ENCODE measurements around the gene NCAN.

NCAN gene

DNA sequence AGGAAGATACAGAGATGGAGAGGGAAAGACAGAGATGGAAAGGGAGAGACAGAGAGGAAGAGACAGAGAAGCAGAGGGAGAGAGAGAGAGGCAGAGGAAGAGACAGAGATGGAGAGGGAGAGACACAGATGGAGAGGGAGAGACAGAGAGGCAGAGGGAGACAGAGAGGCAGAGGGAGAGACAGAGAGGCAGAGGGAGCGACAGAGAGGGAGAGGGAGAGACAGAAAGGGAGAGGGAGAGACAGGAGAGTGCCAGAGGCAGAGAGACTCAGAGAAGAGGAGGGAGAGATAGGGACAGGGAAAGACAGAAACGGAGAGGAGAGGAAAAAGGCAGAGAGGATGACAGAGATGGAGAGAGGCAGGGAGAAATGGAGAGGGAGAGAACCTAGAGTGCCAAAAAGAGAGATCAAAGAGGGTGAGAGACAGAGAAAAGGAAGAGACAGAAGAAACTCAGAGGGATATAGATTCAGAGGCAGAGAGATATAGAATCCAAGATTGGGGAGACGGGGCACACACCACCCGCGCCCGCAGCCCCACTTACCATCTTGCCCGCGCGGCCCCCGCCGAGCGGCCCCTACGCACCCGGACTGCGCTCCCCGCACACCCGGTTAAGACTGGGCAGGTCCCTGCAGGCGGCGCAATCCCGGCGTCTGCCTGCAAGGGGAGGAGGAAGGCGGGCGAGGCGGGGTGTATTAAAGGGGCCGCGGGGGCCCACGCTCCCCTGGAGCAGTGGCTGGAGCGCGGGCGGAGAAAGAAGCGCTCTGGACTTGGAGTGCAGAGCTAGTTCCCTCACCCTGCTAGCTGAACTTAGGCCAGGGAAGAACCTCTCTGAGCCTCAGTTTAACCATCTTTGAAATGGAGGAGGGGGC, 50.7 kb downstream of the NCAN start:
- DNase-seq = no peak

DNA sequence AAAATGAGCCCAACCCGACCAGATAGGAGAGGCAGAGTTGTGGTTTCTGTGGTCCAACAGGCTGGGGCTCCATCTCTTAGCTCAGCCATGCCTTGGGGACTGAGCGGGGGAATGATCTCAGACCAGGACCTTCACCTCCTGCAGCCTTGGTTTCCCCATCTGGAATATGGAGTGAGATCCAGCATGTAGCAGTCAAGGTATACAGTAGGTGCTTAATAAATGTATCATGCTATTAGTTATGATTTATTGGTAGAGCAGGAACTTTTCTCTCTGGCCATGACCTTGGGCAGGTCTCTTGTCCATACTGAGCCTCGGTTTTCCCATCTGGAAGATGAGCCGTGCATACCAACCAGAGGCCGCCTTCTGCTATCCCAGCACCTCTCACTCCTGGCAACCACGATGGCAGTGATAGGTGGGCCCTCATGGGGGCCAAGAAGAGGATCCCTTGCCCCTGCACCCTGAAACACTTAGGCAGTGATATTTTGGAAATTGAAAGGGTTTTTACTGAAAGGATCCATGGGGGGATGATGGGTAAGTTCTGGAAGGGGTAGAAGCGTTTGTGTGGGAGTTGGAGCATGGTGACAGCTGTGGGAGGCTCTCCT, 52.2 kb downstream of the NCAN start:
- no peak for DNase-seq

DNA sequence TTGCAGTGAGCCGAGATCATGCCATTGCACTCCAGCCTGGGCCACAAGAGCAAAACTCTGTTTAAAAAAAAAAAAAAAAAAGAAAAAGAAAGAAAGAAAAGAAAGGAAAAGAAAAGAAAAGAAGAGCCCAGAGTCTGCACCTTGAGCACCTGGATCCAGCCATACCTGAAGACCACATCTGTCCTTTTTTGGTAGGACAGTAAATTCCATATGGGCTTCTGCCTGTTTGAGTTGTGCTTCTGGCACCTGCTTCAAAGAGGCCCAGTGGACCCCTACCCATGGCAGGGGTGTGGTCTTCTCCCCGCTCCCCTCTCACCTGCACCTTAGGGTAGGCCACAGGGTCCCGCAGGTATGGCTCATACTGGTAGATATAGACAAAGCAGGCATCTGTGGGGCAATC, 55.5 kb downstream of the NCAN start:
- DNase-seq = no peak

DNA sequence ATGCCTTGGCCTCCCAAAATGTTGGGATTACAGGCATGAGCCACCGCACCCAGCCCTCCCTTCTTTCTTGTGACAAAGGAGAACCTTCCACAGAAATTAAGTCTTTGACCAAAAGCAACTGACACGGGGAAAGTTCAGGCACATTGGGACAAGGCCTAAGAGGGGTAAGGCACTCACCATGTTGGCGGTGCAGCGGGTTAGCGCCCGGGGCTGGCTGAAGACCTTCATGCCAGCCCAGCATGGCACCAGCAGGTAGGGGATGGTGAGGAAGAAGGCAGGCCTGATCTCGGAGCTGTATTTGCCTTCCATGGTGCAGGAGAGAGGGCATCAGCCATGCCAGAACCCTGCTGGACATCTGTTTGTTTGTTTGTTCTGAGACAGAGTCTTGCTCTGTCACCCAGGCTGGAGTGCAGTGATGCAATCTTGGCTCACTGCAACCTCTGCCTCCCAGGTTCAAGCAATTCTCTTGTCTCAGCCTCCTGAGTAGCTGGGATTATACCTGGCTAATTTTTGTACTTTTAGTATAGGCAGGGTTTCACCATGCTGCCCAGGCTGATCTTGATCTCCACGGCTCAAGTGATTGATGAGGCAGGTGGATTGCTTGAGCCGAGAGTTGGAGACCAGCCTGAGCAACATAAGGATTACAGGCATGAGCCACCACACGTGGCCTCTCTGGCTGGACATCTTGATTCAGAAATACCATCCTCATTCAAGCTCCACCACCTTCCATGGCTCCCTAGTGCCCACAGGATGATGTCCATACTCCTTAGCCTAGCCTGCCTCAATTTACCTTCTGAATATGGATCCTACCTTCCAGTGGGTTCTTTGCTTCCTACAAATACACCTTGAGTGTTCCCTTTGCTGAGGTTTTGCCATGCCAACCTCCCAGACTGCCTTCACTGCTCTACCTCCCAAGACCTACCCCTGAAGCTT, 57.0 kb downstream of the NCAN start:
- no peak for DNase-seq

DNA sequence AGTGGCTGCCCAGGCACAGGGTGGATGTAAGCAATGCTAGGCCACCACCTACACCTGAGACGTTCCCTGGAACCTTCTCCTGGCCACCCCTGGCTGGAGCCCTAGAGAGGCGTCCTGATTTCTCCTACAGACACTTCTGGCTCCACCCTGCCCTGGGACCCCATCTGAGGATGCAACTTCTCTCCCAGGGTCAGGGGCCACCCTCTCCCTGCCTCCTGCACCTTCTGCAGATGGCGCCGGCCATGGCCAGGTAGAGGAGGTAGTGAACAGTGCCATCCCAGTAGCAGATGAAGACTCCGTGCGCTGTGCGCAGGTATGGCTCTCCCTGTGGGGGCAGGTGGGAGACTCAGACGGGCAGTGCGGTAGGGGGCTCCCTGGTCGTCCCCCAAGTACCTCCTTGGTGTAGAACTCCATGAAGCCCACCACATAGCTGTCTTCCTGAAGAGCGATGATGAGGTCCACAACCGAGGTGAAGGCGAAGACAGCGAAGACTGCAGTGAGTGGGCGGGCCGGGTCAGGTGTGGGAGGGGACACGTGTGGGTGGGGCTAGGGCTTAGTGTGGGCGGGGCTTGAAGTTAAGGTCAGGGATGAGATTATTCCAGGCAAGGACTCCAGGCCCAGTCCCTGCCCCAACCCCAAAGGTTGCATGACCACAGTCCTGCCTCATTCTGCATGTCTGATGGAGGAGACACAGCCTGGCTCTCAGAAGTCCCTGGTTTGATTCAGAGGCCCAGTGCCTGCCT, 58.4 kb downstream of the NCAN start:
- no peak for DNase-seq

DNA sequence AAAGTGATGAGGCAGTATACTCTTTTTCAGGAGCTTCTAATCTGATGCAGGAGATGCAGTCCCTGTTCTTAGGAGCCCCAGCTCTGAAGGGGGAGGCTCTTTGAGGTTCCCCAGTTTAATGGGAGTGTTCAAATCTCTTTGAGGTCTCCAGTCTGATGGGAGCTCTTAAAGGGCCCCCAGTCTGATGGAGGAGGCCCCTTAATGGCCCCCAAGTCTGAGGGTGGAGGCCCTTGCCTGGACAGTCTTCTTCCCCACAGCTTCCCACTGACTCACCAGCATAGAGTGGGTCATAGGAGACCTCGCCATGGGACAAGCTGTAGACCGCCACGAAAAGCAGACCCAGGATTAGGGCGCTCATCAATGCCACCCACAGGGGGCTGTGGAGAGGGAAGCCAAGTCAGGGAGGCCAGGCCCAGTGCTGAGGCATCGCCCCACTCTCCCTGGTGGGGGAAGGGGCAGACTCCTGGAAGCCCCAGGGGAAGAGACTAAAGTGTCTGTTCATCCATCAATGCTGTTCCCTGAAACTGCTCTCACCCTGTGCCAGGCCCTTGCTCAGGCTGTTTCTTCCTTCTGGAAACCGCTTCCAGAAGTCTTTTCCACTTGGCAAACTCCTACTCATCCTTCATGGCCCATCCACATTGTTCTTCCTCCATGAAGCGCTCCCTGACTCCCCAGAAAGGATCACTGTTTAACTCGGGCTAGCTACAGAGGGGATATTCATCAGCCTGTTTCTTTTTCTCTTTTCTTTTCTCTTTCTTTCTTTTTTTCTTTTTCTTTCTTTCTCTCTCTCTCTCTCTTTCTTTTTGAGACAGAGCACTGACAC, 59.2 kb downstream of the NCAN start:
- DNase-seq = no peak

DNA sequence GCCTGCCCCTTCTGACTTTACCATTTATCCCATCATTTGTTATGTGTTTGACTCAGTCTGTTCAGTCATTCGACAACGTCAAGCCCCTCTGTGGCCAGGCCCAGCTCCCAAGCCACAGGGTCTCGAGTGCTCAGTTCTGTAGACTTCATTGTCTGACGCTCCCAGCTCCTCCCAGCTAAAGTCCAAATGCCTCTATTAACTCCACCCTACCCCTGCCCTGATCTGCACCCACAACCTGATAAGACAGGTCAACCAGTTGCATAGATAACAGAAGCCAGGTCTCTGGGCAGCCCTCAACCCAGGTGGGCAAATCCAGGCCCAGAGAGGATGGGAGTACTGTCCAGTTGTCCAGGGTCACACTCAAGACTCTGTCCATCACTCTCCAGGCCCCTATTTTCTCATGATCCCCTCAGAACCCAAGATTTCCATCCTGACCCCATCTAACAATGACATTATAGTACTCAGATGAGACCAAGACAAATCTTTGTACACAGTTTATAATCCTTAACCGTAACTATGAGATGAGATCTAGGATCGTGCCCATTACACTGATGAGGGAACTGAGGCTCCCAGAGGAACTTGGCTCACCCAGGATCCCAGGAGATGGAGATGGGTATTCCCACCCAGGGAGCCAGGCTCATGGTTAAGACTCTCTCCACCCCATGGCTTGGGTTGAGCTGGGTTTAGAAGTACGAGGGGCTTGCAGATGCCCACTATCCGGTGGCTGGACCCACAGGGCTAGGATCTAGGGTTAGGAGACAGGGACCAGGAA, 60.3 kb downstream of the NCAN start:
- no peak for DNase-seq

DNA sequence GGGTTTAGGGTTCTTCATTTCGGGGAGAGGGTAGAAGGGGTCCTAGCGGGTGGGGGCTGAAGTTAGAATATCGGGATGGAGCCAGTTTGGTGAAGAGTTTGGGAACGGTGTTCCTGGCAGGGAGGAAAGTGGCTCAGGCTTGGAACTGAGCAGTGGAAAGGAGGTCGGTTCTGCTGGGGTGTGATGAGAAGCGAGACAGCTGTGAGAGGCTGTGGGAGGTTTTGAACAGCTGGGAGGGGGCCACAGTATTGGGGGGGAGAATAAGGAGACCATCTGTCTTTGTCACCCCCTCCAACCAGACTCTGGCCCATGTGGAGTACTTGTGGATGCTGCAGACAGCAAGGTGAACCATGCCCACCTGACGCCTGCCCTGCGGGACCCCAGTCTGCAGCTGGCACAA, 62.4 kb downstream of the NCAN start:
- no peak for DNase-seq

DNA sequence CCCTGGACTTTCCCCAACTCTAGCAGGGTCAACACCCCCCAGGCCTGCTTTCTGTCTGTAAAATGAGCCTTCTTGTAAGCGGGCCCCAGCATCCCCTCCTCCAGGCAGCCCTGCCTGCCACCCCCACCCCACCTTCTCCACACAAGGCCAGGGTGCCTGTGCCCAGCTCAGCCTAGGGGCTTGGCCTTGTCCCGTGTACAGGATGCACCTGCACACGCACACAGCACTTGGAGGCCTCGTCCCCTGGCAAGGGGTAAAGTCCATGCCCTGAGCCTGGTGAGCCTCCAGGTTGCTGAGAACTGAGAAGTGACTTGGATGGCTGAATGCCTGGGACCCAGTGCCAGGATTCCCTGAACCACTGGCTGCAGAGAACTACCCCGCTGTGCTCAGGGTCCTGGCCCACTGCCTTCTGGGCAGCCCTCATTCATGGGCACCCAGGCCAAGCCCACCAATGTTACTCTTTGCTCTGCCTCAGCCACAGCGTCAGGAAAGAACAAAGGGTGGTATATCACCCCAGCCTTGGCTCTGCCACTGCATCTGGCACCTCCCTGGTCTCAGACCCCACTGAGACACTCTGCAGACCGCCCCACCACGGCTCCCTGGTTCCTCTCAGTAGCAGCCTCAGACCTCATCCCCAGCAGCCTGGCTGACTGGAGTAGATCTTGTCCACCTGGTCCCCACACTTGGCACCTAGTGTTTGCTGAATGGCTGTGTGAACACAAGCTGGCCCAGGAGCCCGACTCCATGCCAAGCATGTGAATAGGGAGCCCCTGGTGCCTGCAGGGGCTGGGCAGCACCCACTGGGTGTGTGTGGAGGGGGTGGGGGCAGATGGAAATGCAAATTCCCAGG, 63.2 kb downstream of the NCAN start:
- no peak for DNase-seq

DNA sequence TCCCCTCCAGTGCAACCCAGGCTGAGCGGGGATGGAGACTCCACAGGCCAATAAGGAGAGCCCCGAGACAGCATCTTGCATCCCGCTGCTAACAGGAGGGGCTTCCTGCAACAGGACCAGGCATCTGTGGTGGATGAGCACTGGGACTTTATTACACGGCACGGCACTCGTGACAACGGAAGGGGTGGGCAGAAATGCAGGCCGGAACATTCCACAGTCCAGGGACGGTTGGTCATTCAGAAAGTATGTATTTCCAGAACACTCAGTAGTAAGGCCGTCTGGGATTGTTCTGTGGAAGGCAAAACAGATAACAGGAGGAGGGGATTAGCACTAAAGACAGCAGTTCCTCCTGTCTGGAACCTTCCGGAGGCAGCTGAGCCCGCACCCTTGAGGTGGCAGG, 64.6 kb downstream of the NCAN start:
- DNase-seq = peak; percentile 17

DNA sequence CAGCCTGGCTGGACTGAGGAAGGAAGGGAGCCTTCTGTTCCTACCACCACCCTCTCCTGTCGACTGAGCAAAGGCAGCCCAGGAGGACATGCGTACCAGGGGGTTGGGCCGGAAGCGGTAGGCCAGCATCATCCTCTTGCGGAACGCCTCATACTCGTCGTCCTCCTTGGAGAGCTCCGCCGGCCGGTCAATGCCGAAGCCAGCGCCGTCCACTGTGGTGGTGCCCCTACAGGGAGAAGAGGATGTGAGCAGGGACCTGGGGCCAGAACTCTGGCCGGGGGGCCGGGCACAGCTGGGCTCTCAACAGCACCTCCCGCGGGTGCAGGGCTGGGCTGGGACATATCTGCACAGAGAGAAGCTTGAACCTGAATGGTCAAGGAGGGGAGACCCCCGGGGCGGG, 65.1 kb downstream of the NCAN start:
- DNase-seq = no peak

DNA sequence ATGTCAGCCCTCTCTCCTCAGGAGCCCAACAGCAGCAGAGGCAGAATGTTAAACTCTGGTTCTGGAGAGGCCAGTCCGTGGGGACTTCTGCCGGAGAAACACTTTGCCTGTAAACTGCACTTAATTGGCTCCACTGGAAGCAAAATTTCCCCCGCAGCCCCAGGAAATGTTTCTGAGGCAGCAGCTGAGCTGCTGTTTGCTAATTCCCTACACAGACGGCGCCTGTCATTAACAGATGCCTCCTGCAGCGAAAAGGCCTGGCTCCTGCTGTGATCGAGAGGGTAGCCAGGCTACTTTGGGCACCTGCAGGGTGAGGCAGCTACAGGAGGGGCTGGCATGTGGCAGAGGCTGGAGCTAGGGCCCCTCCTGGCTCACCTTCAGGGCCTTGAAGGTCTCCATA, 66.6 kb downstream of the NCAN start:
- DNase-seq = no peak

DNA sequence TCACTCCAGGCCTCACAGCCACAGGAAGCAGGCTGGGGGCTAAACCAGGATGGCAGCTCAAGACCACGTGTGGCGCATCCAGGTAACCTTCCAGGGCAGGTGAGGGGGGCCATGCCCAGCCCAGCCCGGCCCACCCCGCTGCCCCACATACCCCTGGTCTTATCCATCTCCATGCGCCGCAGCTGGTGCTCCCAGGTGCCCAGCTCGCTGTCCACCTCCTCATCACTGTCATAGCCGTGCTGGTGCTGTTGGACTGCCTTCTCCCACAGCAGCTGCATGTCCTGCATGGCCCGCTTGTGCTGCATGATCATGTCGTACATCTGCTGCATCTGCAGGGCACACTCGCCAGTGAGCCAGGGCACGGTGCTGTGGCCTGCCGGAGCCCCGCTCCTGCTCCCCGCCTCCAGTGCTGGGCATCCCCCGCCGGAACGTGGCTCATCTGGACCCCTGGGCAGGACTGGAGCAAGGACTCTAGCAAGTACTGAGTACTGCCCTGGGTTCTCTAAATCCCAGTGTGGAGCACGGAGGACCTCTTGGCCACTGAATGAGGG, 67.4 kb downstream of the NCAN start:
- no peak for DNase-seq

DNA sequence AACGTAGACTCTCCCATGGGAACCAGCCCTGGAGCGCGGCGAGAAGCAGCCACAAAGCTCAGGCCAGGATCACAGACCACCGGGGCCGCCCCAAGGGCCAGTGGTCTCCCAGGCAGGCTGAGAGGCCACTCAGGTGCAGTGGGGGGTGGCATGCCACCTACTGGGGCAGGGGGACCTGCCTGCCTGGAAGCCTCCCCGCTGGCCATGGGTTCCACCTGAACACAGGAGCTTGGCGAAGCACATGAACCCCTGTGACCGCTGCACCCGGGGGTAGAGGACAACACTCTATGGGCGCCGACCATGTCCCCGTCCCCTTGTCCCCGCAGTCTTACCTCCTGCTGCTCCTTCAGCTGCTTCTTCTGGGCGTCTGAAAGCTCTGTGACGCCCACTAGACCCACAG, 68.1 kb downstream of the NCAN start:
- no peak for DNase-seq

DNA sequence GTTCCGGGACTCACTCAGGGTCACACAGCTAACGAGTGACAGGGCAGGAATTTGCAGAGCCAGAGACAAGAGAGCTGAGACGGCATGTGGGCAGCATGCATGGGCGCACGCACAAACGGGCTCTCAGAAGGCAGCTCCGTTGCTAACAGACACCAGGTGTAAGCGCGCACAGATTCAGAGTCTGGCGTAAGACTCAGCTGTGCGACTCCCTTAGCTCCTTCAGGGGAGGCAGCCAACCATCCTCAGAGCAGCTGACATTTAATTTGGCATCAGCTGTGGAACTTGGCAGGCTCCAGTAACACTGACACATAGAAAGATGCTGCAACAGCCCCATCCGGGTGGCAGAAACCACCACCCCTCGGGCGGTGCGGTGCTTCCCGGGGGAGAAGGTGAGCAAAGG, 68.8 kb downstream of the NCAN start:
- DNase-seq = no peak

DNA sequence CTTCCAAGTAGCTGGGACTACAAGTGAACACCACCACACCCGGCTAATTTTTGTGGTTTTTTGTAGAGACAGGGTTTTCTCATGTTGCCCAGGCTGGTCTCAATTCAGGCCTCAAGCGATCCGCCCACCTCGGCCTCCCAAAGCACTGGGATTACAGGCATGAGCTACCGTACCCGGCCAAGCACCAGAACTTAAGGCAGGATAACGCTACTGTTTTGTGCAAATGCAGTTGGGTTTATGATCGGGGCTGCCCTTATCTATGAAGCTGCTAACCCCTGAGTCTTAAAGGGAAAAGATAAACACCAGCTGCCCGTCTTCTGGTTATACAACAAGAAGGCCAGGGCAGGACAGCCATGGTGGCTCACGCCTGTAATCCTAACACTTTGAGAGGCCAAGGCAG, 73.9 kb downstream of the NCAN start:
- DNase-seq = no peak

DNA sequence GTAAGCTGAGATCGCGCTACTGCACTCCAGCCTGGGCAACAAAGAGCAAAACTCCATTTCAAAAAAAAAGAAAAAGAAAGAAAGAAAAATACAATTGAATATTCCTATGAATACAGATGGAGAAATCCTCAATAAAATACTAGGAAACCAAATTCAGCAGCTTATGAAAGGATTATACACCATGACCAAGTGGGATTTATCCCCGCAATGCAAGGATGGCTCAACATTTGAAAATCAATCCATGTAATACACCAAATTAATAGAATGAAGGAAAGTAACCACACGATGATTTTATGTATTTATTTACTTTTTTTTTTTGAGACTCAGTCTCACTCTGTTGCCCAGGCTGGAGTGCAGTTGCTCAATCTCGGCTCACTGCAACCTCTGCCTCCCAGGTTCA, 80.8 kb downstream of the NCAN start:
- DNase-seq = no peak

DNA sequence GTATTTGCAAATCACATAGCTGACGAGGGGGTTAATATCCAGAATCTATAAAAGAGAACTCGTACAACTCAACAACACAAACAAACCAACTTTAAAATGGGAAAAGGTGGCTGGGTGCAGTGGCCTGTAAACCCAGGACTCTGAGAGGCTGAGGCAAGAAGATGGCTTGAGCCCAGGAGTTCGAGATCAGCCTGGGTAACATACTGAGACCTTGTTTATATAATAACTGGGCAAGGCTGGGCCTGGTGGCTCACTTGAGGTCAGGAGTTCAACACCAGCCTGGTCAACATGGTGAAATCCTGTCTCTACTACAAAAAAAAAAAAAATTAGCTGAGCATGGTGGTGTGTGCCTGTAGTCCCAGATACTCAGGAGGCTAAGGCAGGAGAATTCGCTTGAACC, 83.2 kb downstream of the NCAN start:
- DNase-seq = no peak

DNA sequence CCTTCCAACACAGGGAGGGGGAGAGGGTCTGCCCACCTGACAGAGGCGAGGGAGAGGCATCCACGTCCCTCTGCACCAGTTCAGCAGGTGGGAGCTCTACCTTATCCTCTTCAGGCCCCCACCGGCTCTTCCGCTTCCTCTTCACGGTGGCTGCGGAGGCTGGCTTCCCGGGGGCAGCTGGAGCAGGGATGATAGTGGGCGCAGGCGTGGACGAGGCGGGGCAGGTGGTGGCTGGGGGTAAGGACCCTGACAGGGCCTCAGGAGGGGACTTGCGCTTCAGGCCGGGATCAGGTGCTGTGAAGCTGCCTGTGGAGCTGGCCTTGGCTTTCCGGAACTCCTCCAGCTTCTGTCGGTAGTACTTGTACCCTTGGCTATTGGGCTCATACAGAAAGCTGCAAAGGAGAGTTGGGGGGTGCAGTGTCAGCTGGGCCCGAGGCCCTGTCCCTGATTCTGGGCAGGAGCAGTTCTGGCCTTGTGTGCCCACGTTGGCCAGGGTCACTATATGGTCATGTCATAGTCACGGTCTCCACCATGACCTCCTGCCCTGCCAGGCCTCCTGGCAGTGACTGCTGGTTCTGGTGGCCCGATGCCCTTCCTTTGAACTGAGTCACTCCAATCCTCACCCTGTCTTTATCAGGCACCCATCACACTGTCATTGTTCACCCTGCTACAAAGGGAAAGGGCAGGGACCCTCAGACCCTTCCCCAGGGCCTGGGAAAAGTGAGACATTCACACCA, 85.4 kb downstream of the NCAN start:
- DNase-seq = no peak

Data from fibroblast of upper back skin (primary cell).